ENCODE results near the gene DGLUCY. TPM values are rescaled to one million over a fixed set of nuclear protein-coding genes. Genes with fewer than 3 reads are reported as not detected.
"Not testable (repeated sequence)": the region's sequence is repeated elsewhere in the genome, so short reads cannot be mapped to it uniquely, and the experiment has no call there.

DGLUCY gene
- total and polyA plus RNA-seq, 4 donors = 17.9 to 58.1 (median 24.9) TPM

DNA sequence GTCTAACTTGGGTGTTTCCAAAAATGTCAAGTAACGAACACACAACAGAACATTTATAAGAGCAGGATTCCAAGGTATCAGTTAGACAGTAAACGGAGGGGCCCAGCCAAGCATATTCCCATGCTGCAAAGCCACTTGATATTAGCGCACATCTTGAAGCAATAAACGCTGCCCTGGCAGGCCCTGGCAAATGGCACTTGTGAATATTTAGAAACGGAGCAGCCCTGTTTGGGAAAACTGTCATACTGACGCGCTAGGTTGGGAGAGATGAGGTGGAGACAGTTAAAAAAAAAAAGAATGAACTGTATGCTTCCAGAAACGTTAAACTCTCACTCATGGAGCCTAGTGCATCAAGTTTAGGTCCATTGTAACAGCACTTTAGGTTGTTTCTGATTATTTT lies 9.3 kb downstream of the DGLUCY start:
- DNase-seq (ENCODE audit: low spot score) = no peak
- no peak overlapping the region for H3K27ac ChIP-seq (ENCODE audit: low read depth in 1 of 2, low read length in 2 of 2)
- no peak for TF ChIP-seq YY1 (IDR thresholded peaks at IDR 0.05)
- TF ChIP-seq SP1 (IDR thresholded peaks at IDR 0.05) = no peak
- TF ChIP-seq RXRA (IDR thresholded peaks at IDR 0.05) = no peak
- TF ChIP-seq, protein P1, sequence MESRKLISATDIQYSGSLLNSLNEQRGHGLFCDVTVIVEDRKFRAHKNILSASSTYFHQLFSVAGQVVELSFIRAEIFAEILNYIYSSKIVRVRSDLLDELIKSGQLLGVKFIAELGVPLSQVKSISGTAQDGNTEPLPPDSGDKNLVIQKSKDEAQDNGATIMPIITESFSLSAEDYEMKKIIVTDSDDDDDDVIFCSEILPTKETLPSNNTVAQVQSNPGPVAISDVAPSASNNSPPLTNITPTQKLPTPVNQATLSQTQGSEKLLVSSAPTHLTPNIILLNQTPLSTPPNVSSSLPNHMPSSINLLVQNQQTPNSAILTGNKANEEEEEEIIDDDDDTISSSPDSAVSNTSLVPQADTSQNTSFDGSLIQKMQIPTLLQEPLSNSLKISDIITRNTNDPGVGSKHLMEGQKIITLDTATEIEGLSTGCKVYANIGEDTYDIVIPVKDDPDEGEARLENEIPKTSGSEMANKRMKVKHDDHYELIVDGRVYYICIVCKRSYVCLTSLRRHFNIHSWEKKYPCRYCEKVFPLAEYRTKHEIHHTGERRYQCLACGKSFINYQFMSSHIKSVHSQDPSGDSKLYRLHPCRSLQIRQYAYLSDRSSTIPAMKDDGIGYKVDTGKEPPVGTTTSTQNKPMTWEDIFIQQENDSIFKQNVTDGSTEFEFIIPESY (IDR thresholded peaks at IDR 0.05) = no peak
- TF ChIP-seq, protein P2, sequence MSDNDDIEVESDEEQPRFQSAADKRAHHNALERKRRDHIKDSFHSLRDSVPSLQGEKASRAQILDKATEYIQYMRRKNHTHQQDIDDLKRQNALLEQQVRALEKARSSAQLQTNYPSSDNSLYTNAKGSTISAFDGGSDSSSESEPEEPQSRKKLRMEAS (IDR thresholded peaks at IDR 0.05) = no peak
- TF ChIP-seq HNF4A (conservative IDR thresholded peaks at IDR 0.05) = no peak
- TF ChIP-seq JUND (IDR thresholded peaks at IDR 0.05) = no peak
- TF ChIP-seq NR2F2 (IDR thresholded peaks at IDR 0.05) = no peak
- TF ChIP-seq FOXA2 (IDR thresholded peaks at IDR 0.05) = no peak
- no peak for TF ChIP-seq RAD21 (IDR thresholded peaks at IDR 0.05)
- TF ChIP-seq TAF1 (conservative IDR thresholded peaks at IDR 0.05) = no peak
- no peak for TF ChIP-seq HNF4G (IDR thresholded peaks at IDR 0.05)
- TF ChIP-seq, protein P3, sequence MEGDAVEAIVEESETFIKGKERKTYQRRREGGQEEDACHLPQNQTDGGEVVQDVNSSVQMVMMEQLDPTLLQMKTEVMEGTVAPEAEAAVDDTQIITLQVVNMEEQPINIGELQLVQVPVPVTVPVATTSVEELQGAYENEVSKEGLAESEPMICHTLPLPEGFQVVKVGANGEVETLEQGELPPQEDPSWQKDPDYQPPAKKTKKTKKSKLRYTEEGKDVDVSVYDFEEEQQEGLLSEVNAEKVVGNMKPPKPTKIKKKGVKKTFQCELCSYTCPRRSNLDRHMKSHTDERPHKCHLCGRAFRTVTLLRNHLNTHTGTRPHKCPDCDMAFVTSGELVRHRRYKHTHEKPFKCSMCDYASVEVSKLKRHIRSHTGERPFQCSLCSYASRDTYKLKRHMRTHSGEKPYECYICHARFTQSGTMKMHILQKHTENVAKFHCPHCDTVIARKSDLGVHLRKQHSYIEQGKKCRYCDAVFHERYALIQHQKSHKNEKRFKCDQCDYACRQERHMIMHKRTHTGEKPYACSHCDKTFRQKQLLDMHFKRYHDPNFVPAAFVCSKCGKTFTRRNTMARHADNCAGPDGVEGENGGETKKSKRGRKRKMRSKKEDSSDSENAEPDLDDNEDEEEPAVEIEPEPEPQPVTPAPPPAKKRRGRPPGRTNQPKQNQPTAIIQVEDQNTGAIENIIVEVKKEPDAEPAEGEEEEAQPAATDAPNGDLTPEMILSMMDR (IDR thresholded peaks at IDR 0.05; ENCODE audit: low read depth, low read length, missing input control) = no peak
- TF ChIP-seq ATF3 (IDR thresholded peaks at IDR 0.05) = no peak
- no peak for TF ChIP-seq EGR1 (IDR thresholded peaks at IDR 0.05; ENCODE audit: low read depth in 2 of 2)
- no peak overlapping the region for H3K9ac ChIP-seq (ENCODE audit: low read depth in 1 of 2, low read length in 2 of 2)
- WGBS = 96% methylated on average over 8 of the region's 8 CpGs
- H3K4me1 ChIP-seq (ENCODE audit: control insufficient read depth in 4 of 4, insufficient read depth in 4 of 4, low read length in 3 of 4) = peaks cover 3 to 14% (median 8%) of the 10 kb centered on the region in 4 donors
- peaks cover 0 to 6% (median 1%) of the 10 kb centered on the region in 4 donors for H3K36me3 ChIP-seq (ENCODE audit: control insufficient read depth in 4 of 4, insufficient read depth in 3 of 4, low read depth in 1 of 4, low read length in 3 of 4)
- no peaks in the 10 kb centered on the region for H3K9me3 ChIP-seq (ENCODE audit: control insufficient read depth in 4 of 4, low read length in 3 of 4)
- no peak overlapping the region for H3K4me3 ChIP-seq (ENCODE audit: low read depth in 1 of 3, low read length in 3 of 3)
- H3K27me3 ChIP-seq (ENCODE audit: control insufficient read depth in 4 of 4, insufficient read depth in 4 of 4, low read length in 3 of 4) = no peaks in the 10 kb centered on the region

DNA sequence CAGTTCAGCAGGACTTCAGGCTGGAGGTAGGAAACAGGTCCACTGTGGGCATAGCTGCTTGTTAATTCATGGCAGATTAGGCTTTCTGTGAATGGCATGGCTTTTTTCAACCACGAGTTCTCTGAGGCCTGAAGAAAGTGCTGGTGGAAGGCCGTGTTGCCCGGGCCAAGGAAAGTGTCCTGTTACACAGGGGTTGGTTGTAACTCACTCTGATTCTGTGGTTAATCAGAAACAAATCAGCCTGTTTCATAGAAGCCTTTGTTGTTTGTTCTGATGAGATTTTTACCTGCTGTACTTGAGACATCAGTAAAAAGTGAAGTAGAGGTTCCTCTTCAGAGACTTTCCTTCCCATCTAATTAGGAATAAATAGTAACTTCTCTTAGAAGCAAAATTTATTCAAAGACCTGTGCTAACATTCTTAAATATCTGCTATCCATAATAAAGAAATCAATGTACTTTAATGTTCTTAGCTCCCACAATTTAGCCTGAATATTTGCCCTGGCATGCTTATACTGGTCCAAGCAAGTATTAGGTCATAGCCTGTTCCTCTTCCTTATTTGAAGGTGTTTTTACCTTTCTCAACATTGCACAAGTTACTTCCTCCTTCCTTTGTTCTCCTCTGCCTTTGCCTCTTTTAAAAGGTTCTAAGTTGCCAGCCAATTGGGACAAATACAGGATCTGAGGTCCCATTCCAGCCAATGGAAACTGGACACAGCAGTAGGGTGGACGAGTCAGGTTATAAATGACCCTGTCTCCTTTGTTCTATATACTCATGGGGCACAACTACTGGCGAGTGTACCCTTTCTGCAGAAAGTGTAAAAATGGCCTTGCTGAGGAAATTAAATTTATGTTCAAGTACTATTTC lies 10.8 kb downstream of the DGLUCY start:
- not testable (repeated sequence) for H3K4me3 ChIP-seq (ENCODE audit: low read depth in 1 of 3, low read length in 3 of 3); DNase-seq (ENCODE audit: low spot score); H3K36me3 ChIP-seq (ENCODE audit: control insufficient read depth in 4 of 4, insufficient read depth in 3 of 4, low read depth in 1 of 4, low read length in 3 of 4); H3K27me3 ChIP-seq (ENCODE audit: control insufficient read depth in 4 of 4, insufficient read depth in 4 of 4, low read length in 3 of 4); H3K9ac ChIP-seq (ENCODE audit: low read depth in 1 of 2, low read length in 2 of 2); H3K9me3 ChIP-seq (ENCODE audit: control insufficient read depth in 4 of 4, low read length in 3 of 4)
- WGBS = 59% methylated on average over 5 of the region's 5 CpGs
- TF ChIP-seq HNF4A (conservative IDR thresholded peaks at IDR 0.05) = peak in 1 of 2 donors; percentile 5
- Histone ChIP-seq H3K27ac (ENCODE audit: low read depth in 1 of 2, low read length in 2 of 2) (peak overlapping the region; percentile 16 to 28), H3K4me1 (ENCODE audit: control insufficient read depth in 4 of 4, insufficient read depth in 4 of 4, low read length in 3 of 4) (peaks cover 3 to 14% (median 8%) of the 10 kb centered on the region in 4 donors)

Measured in liver (tissue), 9 donors.